Mesenchymal stem cell (in vitro differentiated cells and primary cell): Measurements from ENCODE around the gene PALM3.

ENCODE experiments used
- DNase-seq: peaks from one replicate; pipeline ENCODE4 v3.0.0-alpha.2; 2013
- H2AFZ ChIP-seq: one replicate; pipeline ENCODE4 v1.6.1; 2013; ENCODE audit warnings: low read depth, mild to moderate bottlenecking, control low read depth, inconsistent platforms, low read length, moderate library complexity
- H2AK5ac ChIP-seq: 2 replicates; pipeline ENCODE4 v1.6.1; 2013; ENCODE audit warnings: low read length, moderate library complexity, mild to moderate bottlenecking, inconsistent platforms; ENCODE audit not compliant: severe bottlenecking
- H2BK120ac ChIP-seq: one replicate; pipeline ENCODE4 v1.6.1; 2013; ENCODE audit warnings: low read depth, mild to moderate bottlenecking, inconsistent platforms, low read length, moderate library complexity
- H2BK12ac ChIP-seq, 2 experiments: one replicate each; pipeline ENCODE4 v1.6.1; 2013; ENCODE audit warnings: inconsistent platforms in 2 of 2, low read length in 2 of 2, mild to moderate bottlenecking in 2 of 2, moderate library complexity in 2 of 2, control low read depth in 1 of 2
- H2BK15ac ChIP-seq: one replicate; pipeline ENCODE4 v1.6.1; 2013; ENCODE audit warnings: mild to moderate bottlenecking, low read depth, inconsistent platforms; ENCODE audit not compliant: poor library complexity, severe bottlenecking
- H2BK5ac ChIP-seq: 2 replicates; pipeline ENCODE4 v1.6.1; 2013; ENCODE audit warnings: low read depth, mild to moderate bottlenecking, low read length, control low read depth, inconsistent platforms; ENCODE audit not compliant: poor library complexity, severe bottlenecking
- H3K14ac ChIP-seq, 2 experiments: one replicate each; pipeline ENCODE4 v1.6.1; 2013; ENCODE audit warnings: inconsistent platforms in 2 of 2, low read length in 2 of 2, control low read depth in 1 of 2, mild to moderate bottlenecking in 1 of 2, moderate library complexity in 1 of 2
- H3K18ac ChIP-seq, 2 experiments: one replicate each; pipeline ENCODE4 v1.6.1; 2013; ENCODE audit warnings: inconsistent platforms in 2 of 2, low read length in 2 of 2, control low read depth in 1 of 2, low read depth in 1 of 2, mild to moderate bottlenecking in 1 of 2
- H3K23ac ChIP-seq, 2 experiments: one replicate each; pipeline ENCODE4 v1.6.1; 2013; ENCODE audit warnings: inconsistent platforms in 2 of 2, low read length in 2 of 2, mild to moderate bottlenecking in 2 of 2, moderate library complexity in 2 of 2, control low read depth in 1 of 2
- H3K27ac ChIP-seq: 2 replicates; pipeline ENCODE4 v1.5.1; 2013; ENCODE audit warnings: mild to moderate bottlenecking, moderate library complexity, low read length, control low read depth, inconsistent platforms; ENCODE audit not compliant: poor library complexity, severe bottlenecking
- H3K27me3 ChIP-seq, 2 experiments: 2 replicates each; pipeline versions ENCODE4 v1.6.1 to v1.7.0; 2013; ENCODE audit warnings: low read length in 2 of 2, mild to moderate bottlenecking in 2 of 2, moderate library complexity in 2 of 2, control low read depth in 1 of 2, inconsistent platforms in 1 of 2; ENCODE audit not compliant: control insufficient read depth in 1 of 2, insufficient read depth in 1 of 2
- H3K36me3 ChIP-seq, 2 experiments: 2 replicates each; pipeline versions ENCODE4 v1.6.1 to v1.7.0; 2013; ENCODE audit warnings: low read length in 2 of 2, control low read depth in 1 of 2, inconsistent platforms in 1 of 2, low read depth in 1 of 2, mild to moderate bottlenecking in 1 of 2; ENCODE audit not compliant: insufficient read depth in 2 of 2, control insufficient read depth in 1 of 2
- H3K4ac ChIP-seq, 2 experiments: one replicate each; pipeline ENCODE4 v1.6.1; 2013; ENCODE audit warnings: inconsistent platforms in 2 of 2, low read length in 2 of 2, mild to moderate bottlenecking in 2 of 2, moderate library complexity in 2 of 2, control low read depth in 1 of 2, low read depth in 1 of 2
- H3K4me1 ChIP-seq: 2 replicates; pipeline ENCODE4 v1.6.1; 2013; ENCODE audit warnings: low read depth, low read length, control low read depth; ENCODE audit not compliant: control insufficient read depth, insufficient read depth
- H3K4me2 ChIP-seq: 2 replicates; pipeline ENCODE4 v1.6.1; 2013; ENCODE audit warnings: low read length, mild to moderate bottlenecking, inconsistent platforms; ENCODE audit not compliant: poor library complexity, severe bottlenecking
- H3K4me3 ChIP-seq, 2 experiments: 2 replicates each; pipeline versions ENCODE4 v1.5.1 to v1.7.0; 2013; ENCODE audit warnings: low read length in 2 of 2, mild to moderate bottlenecking in 2 of 2, control low read depth in 1 of 2, low read depth in 1 of 2; ENCODE audit not compliant: insufficient read depth in 1 of 2
- H3K79me1 ChIP-seq: replicated peaks from 2 replicates; pipeline ENCODE4 v1.6.1; 2013; ENCODE audit warnings: mild to moderate bottlenecking, control low read depth, low read length, inconsistent platforms; ENCODE audit not compliant: poor library complexity, severe bottlenecking
- H3K9ac ChIP-seq: 2 replicates; pipeline ENCODE4 v1.7.0; 2013; ENCODE audit warnings: mild to moderate bottlenecking, low read length, moderate library complexity
- H3K9me3 ChIP-seq: 2 replicates; pipeline ENCODE4 v1.7.0; 2013; ENCODE audit warnings: mild to moderate bottlenecking, low read length; ENCODE audit not compliant: control insufficient read depth
- H4K8ac ChIP-seq: one replicate; pipeline ENCODE4 v1.6.1; 2013; ENCODE audit warnings: inconsistent platforms, mild to moderate bottlenecking, low read length, moderate library complexity
- H4K91ac ChIP-seq: one replicate; pipeline ENCODE4 v1.6.1; 2013; ENCODE audit warnings: mild to moderate bottlenecking, low read length, inconsistent platforms
- WGBS: methylation state at CpG from one replicate; pipeline ENCODE4 v1.1.7; 2013; ENCODE audit warnings: mixed read lengths; 5-methylcytosine and 5-hydroxymethylcytosine counted together

PALM3 gene

GRCh38 chr19:14015524-14016035, 46.3 kb downstream of the PALM3 start:
- H4K91ac ChIP-seq: no peak overlapping the region
- no peak overlapping the region for H3K18ac ChIP-seq
- 89% methylated on average over 8 of the region's 8 CpGs for WGBS

GRCh38 chr19:14012378-14012915, 49.4 kb downstream of the PALM3 start:
- DNase-seq: no peak
- no peak overlapping the region for H2BK120ac ChIP-seq
- WGBS: 95% methylated on average over 2 of the region's 2 CpGs

More at GRCh38 chr19:14015524-14016035, 46.3 kb downstream of the PALM3 start:
- no peak overlapping the region for H3K27ac ChIP-seq
- H3K14ac ChIP-seq: no peak overlapping the region
- no peaks in the 10 kb centered on the region for H3K4me1 ChIP-seq
- no peak overlapping the region for H3K9ac ChIP-seq
- H2BK12ac ChIP-seq: no peak overlapping the region
- H3K79me1 ChIP-seq: no peaks in the 10 kb centered on the region
- H3K4ac ChIP-seq: no peak overlapping the region
- no peak overlapping the region for H3K4me3 ChIP-seq
- H2BK120ac ChIP-seq: no peak overlapping the region
- H3K23ac ChIP-seq: no peak overlapping the region
- H3K27me3 ChIP-seq: no peaks in the 10 kb centered on the region
- DNase-seq: no peak
- no peak overlapping the region for H2AK5ac ChIP-seq
- no peak overlapping the region for H2BK5ac ChIP-seq
- no peak overlapping the region for H4K8ac ChIP-seq
- no peaks in the 10 kb centered on the region for H3K9me3 ChIP-seq
- H3K4me2 ChIP-seq: no peak overlapping the region
- H3K36me3 ChIP-seq: no peaks in the 10 kb centered on the region
- H2AFZ ChIP-seq: no peak overlapping the region
- H2BK15ac ChIP-seq: no peak overlapping the region

GRCh38 chr19:14006766-14007562, 54.9 kb downstream of the PALM3 start:
- no peak for DNase-seq
- peak overlapping the region in 1 of 2 experiments; percentile 73 for H3K14ac ChIP-seq
- no peaks in the 10 kb centered on the region for H3K9me3 ChIP-seq
- peak overlapping the region; percentile 92 for H3K9ac ChIP-seq
- H3K18ac ChIP-seq: peak overlapping the region; percentile 90 to 92
- peak overlapping the region; percentile 85 for H2AFZ ChIP-seq
- H3K4me3 ChIP-seq: peak overlapping the region; percentile 79 to 84
- H3K27me3 ChIP-seq: no peaks in the 10 kb centered on the region
- H4K91ac ChIP-seq: peak overlapping the region; percentile 74
- H3K36me3 ChIP-seq: no peaks in the 10 kb centered on the region
- no peak overlapping the region for H3K23ac ChIP-seq
- peak overlapping the region; percentile 95 for H2BK15ac ChIP-seq
- peak overlapping the region; percentile 88 for H4K8ac ChIP-seq
- no peak overlapping the region for H2AK5ac ChIP-seq
- peak overlapping the region; percentile 77 for H2BK120ac ChIP-seq
- peak overlapping the region; percentile 94 for H3K27ac ChIP-seq
- peak overlapping the region; percentile 72 for H3K4me2 ChIP-seq
- peak overlapping the region; percentile 69 to 86 for H3K4ac ChIP-seq
- no peak overlapping the region for H2BK12ac ChIP-seq
- H2BK5ac ChIP-seq: peak overlapping the region; percentile 89
- 4% methylated on average over 50 of the region's 56 CpGs for WGBS
- peaks cover 9% of the 10 kb centered on the region for H3K4me1 ChIP-seq
- H3K79me1 ChIP-seq: no peaks in the 10 kb centered on the region

More at GRCh38 chr19:14012378-14012915, 49.4 kb downstream of the PALM3 start:
- no peak overlapping the region for H2BK5ac ChIP-seq
- H3K4me3 ChIP-seq: no peak overlapping the region
- H4K91ac ChIP-seq: no peak overlapping the region
- H2AFZ ChIP-seq: no peak overlapping the region
- H3K18ac ChIP-seq: no peak overlapping the region
- no peak overlapping the region for H2BK15ac ChIP-seq
- no peaks in the 10 kb centered on the region for H3K4me1 ChIP-seq
- no peak overlapping the region for H3K27ac ChIP-seq
- no peak overlapping the region for H2AK5ac ChIP-seq
- H3K4me2 ChIP-seq: no peak overlapping the region
- no peaks in the 10 kb centered on the region for H3K36me3 ChIP-seq
- H3K79me1 ChIP-seq: no peaks in the 10 kb centered on the region
- no peak overlapping the region for H2BK12ac ChIP-seq
- H3K9ac ChIP-seq: no peak overlapping the region
- H3K27me3 ChIP-seq: no peaks in the 10 kb centered on the region
- H3K4ac ChIP-seq: no peak overlapping the region
- H3K23ac ChIP-seq: no peak overlapping the region
- H3K14ac ChIP-seq: no peak overlapping the region
- no peak overlapping the region for H4K8ac ChIP-seq
- H3K9me3 ChIP-seq: no peaks in the 10 kb centered on the region

- peak; percentile 100 for DNase-seq
- Histone ChIP-seq H2AFZ (peak within 1 kb of the TSS; percentile 85), H3K36me3 (peaks cover 0 to 3% of the 10 kb centered on the region in 2 experiments), H4K91ac (peak within 1 kb of the TSS; percentile 74), H2AK5ac (no peak within 1 kb of the TSS), H3K4me3 (peak within 1 kb of the TSS; percentile 84 to 88), H3K9ac (peak within 1 kb of the TSS; percentile 92), H3K27ac (peak within 1 kb of the TSS; percentile 94), H3K23ac (no peak within 1 kb of the TSS), H2BK120ac (peak within 1 kb of the TSS; percentile 87), H3K4me2 (peak within 1 kb of the TSS; percentile 72), H3K18ac (peak within 1 kb of the TSS; percentile 92 to 95), H2BK5ac (peak within 1 kb of the TSS; percentile 89), H3K14ac (peak within 1 kb of the TSS; percentile 67 to 73), H3K79me1 (peaks cover 3% of the 10 kb centered on the region), H3K4ac (peak within 1 kb of the TSS; percentile 69 to 86), H3K4me1 (peaks cover 9% of the 10 kb centered on the region), H2BK12ac (no peak within 1 kb of the TSS), H3K9me3 (no peaks in the 10 kb centered on the region), H4K8ac (peak within 1 kb of the TSS; percentile 88), H2BK15ac (peak within 1 kb of the TSS; percentile 95), H3K27me3 (no peaks in the 10 kb centered on the region)
- WGBS: 2% methylated on average over 42 of the region's 58 CpGs
Measured at GRCh38 chr19:14006085-14006765, 55.7 kb downstream of the PALM3 start, which contains the start of gene RFX1. TSS of gene RFX1 (minus strand) at chr19:14006320. CDS start at chr19:13993843, 12,477 bp downstream.
